GM18867 (cell line): ENCODE results near the gene PPRC1.
"Not testable (repeated sequence)": the region's sequence is repeated elsewhere in the genome, so short reads cannot be mapped to it uniquely, and the experiment has no call there.

Experiments
- ATAC-seq: cut with Tn5 transposase; IDR thresholded peaks from one replicate; pipeline ENCODE4 v1.9.1; 2021; ENCODE audit warnings: mild to moderate bottlenecking, moderate library complexity; ENCODE audit not compliant: unreplicated experiment

Gene PPRC1

GRCh38 chr10:102188298-102188940 is 55.6 kb downstream of the PPRC1 start:
- no peak for ATAC-seq

- not testable (repeated sequence) for ATAC-seq
Observed at GRCh38 chr10:102188941-102189898, 56.4 kb downstream of the PPRC1 start.

- ATAC-seq = no peak
Observed at GRCh38 chr10:102191956-102192355, 59.1 kb downstream of the PPRC1 start.

DNA sequence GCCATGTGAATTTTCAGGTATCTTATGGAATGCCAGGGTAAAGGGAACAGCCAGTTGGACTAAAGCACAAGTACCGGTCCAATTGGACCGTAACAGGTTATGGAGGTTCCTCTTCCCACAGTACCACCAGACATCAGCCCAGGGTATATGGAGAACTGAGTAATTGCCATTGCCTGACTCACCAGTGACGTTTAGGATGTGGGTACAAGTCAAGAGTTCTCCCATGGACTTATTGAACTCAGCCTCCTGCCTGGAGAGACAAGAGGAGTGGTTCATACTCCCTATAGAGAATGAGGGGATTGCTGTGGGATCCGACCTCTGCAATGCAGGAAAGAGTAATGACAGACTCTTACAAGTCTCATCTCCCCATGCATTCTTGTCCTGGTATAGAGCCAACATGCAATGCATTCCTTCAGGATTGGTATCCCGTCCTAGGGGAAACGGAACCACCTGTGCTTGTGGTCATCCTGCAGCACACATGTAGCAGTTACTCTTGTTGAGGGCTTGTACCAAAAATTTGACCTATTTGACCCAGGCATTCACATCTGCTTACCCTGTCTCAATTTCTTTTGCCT is 62.5 kb downstream of the PPRC1 start:
- no peak for ATAC-seq

GRCh38 chr10:102196893-102197292 is 64.1 kb downstream of the PPRC1 start:
- ATAC-seq = no peak

GRCh38 chr10:102198027-102198426 is 65.2 kb downstream of the PPRC1 start:
- ATAC-seq = no peak
